ENCODE results near the gene ZBTB7B. TPM values are rescaled to one million over a fixed set of nuclear protein-coding genes. Genes with fewer than 3 reads are reported as not detected.
A peak's percentile ranks its signal among the peaks of the same experiment; 100 is the strongest.

The ZBTB7B gene
- total RNA-seq, 1 experiment from 2014 or later, result 44.1 TPM

DNA sequence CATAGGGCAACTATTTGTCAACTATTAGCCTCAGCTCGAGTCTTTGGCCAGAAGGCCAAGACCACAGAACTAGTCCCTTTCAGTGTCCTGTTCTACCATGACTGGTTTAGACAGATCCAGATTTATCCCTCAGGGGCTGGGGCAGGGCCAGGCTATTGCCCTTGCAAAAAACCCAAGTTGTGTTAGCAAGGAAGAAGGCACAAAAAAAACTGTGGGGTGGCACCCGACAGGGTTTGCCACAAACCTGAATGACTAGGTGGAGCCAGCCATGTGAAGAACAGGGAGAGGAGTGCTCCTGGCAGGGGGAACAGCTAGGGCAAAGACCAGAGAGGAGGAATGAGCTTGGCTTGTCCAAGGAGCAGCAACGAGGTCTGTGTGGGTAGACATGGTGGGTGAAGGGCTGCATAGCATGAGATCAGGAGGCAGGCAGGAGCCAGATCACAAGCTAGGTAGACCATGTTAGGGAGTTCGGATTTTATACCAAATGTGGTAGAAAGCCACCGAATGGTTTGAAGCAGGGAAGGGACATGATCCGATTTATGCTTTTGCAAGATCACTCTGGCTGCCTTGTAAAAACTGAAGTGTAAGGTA lies 35.3 kb downstream of the ZBTB7B start:
- H3K4me3 ChIP-seq, result no peak overlapping the region
- BruUV-seq (replicated peaks), result no TSS peak
- DNase-seq, result peak; percentile 45 to 53
- H4K20me1 ChIP-seq (ENCODE audit: insufficient read depth), result no peaks in the 10 kb centered on the region
- intact Hi-C loops (cut with micrococcal nuclease; ENCODE audit: unreplicated experiment), result loop anchor here (2.0 kb wide), 1 partner anchor 15 kb away; no protein-coding TSS in a partner anchor
- TF ChIP-seq EZH2 (IDR thresholded peaks at IDR 0.05; ENCODE audit: low read depth), result no peak
- TF ChIP-seq, protein P1, sequence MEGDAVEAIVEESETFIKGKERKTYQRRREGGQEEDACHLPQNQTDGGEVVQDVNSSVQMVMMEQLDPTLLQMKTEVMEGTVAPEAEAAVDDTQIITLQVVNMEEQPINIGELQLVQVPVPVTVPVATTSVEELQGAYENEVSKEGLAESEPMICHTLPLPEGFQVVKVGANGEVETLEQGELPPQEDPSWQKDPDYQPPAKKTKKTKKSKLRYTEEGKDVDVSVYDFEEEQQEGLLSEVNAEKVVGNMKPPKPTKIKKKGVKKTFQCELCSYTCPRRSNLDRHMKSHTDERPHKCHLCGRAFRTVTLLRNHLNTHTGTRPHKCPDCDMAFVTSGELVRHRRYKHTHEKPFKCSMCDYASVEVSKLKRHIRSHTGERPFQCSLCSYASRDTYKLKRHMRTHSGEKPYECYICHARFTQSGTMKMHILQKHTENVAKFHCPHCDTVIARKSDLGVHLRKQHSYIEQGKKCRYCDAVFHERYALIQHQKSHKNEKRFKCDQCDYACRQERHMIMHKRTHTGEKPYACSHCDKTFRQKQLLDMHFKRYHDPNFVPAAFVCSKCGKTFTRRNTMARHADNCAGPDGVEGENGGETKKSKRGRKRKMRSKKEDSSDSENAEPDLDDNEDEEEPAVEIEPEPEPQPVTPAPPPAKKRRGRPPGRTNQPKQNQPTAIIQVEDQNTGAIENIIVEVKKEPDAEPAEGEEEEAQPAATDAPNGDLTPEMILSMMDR (conservative IDR thresholded peaks at IDR 0.05), result no peak
- POLR2A ChIA-PET (ENCODE audit: unreplicated experiment), result interaction anchor here (0.5 to 0.7 kb wide), 4 partner anchors 15 to 157 kb away, joined by 3 read pairs; no protein-coding TSS in a partner anchor
- no peak overlapping the region for H2AFZ ChIP-seq
- no peaks in the 10 kb centered on the region for H3K36me3 ChIP-seq (ENCODE audit: low read depth)
- H3K4me1 ChIP-seq (replicated peaks; ENCODE audit: insufficient read depth), result peaks cover 28% of the 10 kb centered on the region
- H3K79me2 ChIP-seq (ENCODE audit: low read depth), result no peaks in the 10 kb centered on the region
- peak overlapping the region; percentile 52 for H3K4me2 ChIP-seq
- peak overlapping the region; percentile 53 for H3K27ac ChIP-seq
- H3K9me3 ChIP-seq (ENCODE audit: insufficient read depth, low read depth), result no peaks in the 10 kb centered on the region
- peaks cover 25% of the 10 kb centered on the region for H3F3A ChIP-seq (ENCODE audit: insufficient read depth, low read depth)
- H3K9me2 ChIP-seq (ENCODE audit: insufficient read depth), result no peaks in the 10 kb centered on the region
- H3K27me3 ChIP-seq (ENCODE audit: insufficient read depth, low read depth), result no peaks in the 10 kb centered on the region
- CTCF ChIA-PET, result interaction anchor here (0.5 to 1.6 kb wide), 6 partner anchors 13 to 67 kb away, joined by 3 to 6 read pairs (median 4); partner anchors contain the start of genes ADAM15 and SHC1

DNA sequence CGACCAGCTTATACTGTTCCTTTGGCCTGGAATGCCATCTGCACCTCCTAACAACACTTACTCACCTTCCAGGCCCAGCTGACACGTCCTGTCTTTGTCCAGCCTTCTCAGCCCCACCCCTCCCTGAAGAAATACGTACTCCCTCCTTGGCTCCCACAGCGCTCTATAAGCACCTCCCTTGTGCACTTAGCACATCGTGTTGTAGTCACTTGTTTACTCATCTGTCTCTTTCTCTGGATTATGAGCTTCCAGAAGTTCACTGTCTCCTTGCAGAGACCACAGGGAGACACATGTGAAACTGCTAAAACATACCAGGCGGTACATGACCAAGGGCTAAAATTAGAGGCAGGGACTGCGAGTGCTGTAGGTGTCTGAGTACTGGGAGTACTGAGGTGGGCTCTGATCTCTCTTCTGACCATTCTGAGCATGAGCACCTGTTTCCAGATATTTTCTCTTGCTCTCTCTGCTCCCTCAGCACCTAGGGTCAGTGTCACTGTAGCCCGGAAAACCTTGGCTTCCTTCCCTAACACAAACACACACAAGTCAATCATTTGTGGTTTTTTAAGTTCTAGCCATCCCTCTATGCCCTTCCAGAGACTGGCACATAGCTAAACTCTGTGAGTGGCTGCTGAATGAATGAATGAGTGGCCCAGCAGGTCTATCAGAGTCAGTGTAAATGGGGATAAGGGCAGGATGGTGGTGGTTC lies 36.2 kb downstream of the ZBTB7B start:
- POLR2A ChIA-PET (ENCODE audit: unreplicated experiment), result interaction anchor here (0.5 to 0.7 kb wide), 6 partner anchors 16 to 336 kb away, joined by 3 to 5 read pairs (median 3); no protein-coding TSS in a partner anchor
- DNase-seq, result peak; percentile 71 to 86
- intact Hi-C loops (cut with micrococcal nuclease; ENCODE audit: unreplicated experiment), result loop anchor here (2.0 kb wide), 1 partner anchor 16 kb away; no protein-coding TSS in a partner anchor

DNA sequence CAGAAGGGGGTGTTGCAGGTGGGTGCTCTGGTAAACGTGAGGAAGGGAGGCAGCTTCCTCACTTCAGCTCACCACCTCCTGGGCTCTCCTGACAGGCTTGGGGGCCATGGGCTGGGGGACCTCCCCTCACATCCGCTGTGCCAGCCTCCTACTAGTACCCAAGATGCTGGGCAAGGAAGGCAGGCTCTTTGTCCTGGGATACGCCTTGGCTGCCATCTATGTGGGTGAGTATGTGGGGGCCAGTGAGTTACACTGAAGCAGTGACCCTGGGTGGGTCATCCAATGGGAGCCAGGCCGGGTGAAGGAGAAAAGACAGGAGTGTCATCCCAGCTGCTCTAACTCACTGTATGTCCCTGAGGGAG lies 36.7 kb downstream of the ZBTB7B start:
- H3F3A ChIP-seq (ENCODE audit: insufficient read depth, low read depth), result peaks cover 25% of the 10 kb centered on the region
- no peaks in the 10 kb centered on the region for H3K27me3 ChIP-seq (ENCODE audit: insufficient read depth, low read depth)
- no peak overlapping the region for H2AFZ ChIP-seq
- H3K36me3 ChIP-seq (ENCODE audit: low read depth), result no peaks in the 10 kb centered on the region
- peaks cover 28% of the 10 kb centered on the region for H3K4me1 ChIP-seq (replicated peaks; ENCODE audit: insufficient read depth)
- H3K79me2 ChIP-seq (ENCODE audit: low read depth), result no peaks in the 10 kb centered on the region
- POLR2A ChIA-PET (ENCODE audit: unreplicated experiment), result interaction anchor here (0.7 kb wide), 2 partner anchors 107 to 171 kb away, joined by 3 to 25 read pairs; no protein-coding TSS in a partner anchor
- H3K9me2 ChIP-seq (ENCODE audit: insufficient read depth), result no peaks in the 10 kb centered on the region
- H3K4me3 ChIP-seq, result no peak overlapping the region
- H3K4me2 ChIP-seq, result peak overlapping the region; percentile 52
- intact Hi-C loops (cut with micrococcal nuclease; ENCODE audit: unreplicated experiment), result loop anchor here (2.0 kb wide), 1 partner anchor 16 kb away; no protein-coding TSS in a partner anchor
- TF ChIP-seq EZH2 (IDR thresholded peaks at IDR 0.05; ENCODE audit: low read depth), result no peak
- TF ChIP-seq, protein P1 (conservative IDR thresholded peaks at IDR 0.05), result no peak
- no peaks in the 10 kb centered on the region for H4K20me1 ChIP-seq (ENCODE audit: insufficient read depth)
- no TSS peak for BruUV-seq (replicated peaks)
- no peak for DNase-seq
- peak overlapping the region; percentile 53 for H3K27ac ChIP-seq
- no peaks in the 10 kb centered on the region for H3K9me3 ChIP-seq (ENCODE audit: insufficient read depth, low read depth)
- CTCF ChIA-PET, result interaction anchor here (0.8 to 1.6 kb wide), 3 partner anchors 12 to 46 kb away, joined by 3 to 5 read pairs (median 4); partner anchors contain the start of gene ADAM15

More for the DNA sequence above, 36.2 kb downstream of the ZBTB7B start:
- no peaks in the 10 kb centered on the region for H3K79me2 ChIP-seq (ENCODE audit: low read depth)
- H3K4me3 ChIP-seq, result peak overlapping the region; percentile 11; the same call in 1 of the 2 replicates
- peak overlapping the region; percentile 53 for H3K27ac ChIP-seq
- no peaks in the 10 kb centered on the region for H4K20me1 ChIP-seq (ENCODE audit: insufficient read depth)
- CTCF ChIA-PET, result interaction anchor here (0.6 to 1.6 kb wide), 6 partner anchors 12 to 67 kb away, joined by 3 to 5 read pairs (median 4); partner anchors contain the start of gene ADAM15
- no peaks in the 10 kb centered on the region for H3K9me3 ChIP-seq (ENCODE audit: insufficient read depth, low read depth)
- H3K27me3 ChIP-seq (ENCODE audit: insufficient read depth, low read depth), result no peaks in the 10 kb centered on the region
- peaks cover 25% of the 10 kb centered on the region for H3F3A ChIP-seq (ENCODE audit: insufficient read depth, low read depth)
- peaks cover 28% of the 10 kb centered on the region for H3K4me1 ChIP-seq (replicated peaks; ENCODE audit: insufficient read depth)
- BruUV-seq (replicated peaks), result no TSS peak
- H3K36me3 ChIP-seq (ENCODE audit: low read depth), result no peaks in the 10 kb centered on the region
- peak overlapping the region; percentile 52 for H3K4me2 ChIP-seq
- no peaks in the 10 kb centered on the region for H3K9me2 ChIP-seq (ENCODE audit: insufficient read depth)
- TF ChIP-seq, protein P1 (conservative IDR thresholded peaks at IDR 0.05), result no peak
- TF ChIP-seq EZH2 (IDR thresholded peaks at IDR 0.05; ENCODE audit: low read depth), result no peak
- H2AFZ ChIP-seq, result no peak overlapping the region

Data from PC-9 (cell line).